OCI-LY3 (cell line): ENCODE results near the gene ALOX5.
"Not testable (repeated sequence)": the region's sequence is repeated elsewhere in the genome, so short reads cannot be mapped to it uniquely, and the experiment has no call there.

Experiments
- H2AFZ ChIP-seq: fragments of 200-600, 300-600 bp; shearing (Covaris generic); 2 replicates; pipeline ENCODE4 v1.6.0; 2014; ENCODE audit warnings: antibody characterized with exemption, low read depth, low read length
- H3K27ac ChIP-seq: fragments of 200-600, 300-600 bp; sonication (generic); 2 replicates; pipeline ENCODE4 v1.5.1; 2014; ENCODE audit warnings: mild to moderate bottlenecking, low read length, moderate library complexity, mixed read lengths
- H3K27me3 ChIP-seq: fragments of 200-600, 300-600 bp; sonication (generic); 2 replicates; pipeline ENCODE4 v1.6.1; 2014; ENCODE audit warnings: low read depth, low read length, mixed read lengths
- H3K36me3 ChIP-seq: fragments of 200-600, 300-600 bp; sonication (generic); replicated peaks from 2 replicates; pipeline ENCODE3; 2014; ENCODE audit warnings: low read depth, low read length, mixed read lengths
- H3K4me1 ChIP-seq: fragments of 300-600, 200-600 bp; sonication (generic); 2 replicates; pipeline ENCODE4 v1.6.1; 2014; ENCODE audit warnings: low read length, mixed read lengths
- H3K4me2 ChIP-seq: fragments of 200-600, 300-600 bp; sonication (generic); 2 replicates; pipeline ENCODE4 v1.6.1; 2014; ENCODE audit warnings: low read length, mixed read lengths
- H3K4me3 ChIP-seq: fragments of 300-600, 200-600 bp; sonication (generic); 2 replicates; pipeline ENCODE4 v1.5.1; 2014; ENCODE audit warnings: antibody characterized with exemption, mild to moderate bottlenecking, low read length, moderate library complexity
- H3K79me2 ChIP-seq: fragments of 300-600, 200-600 bp; shearing (Covaris generic); 2 replicates; pipeline ENCODE4 v1.6.1; 2014; ENCODE audit warnings: mild to moderate bottlenecking, low read length, mixed read lengths
- H3K9ac ChIP-seq: fragments of 300-600, 200-600 bp; shearing (Covaris generic); 2 replicates; pipeline ENCODE4 v1.6.0; 2014; ENCODE audit warnings: mild to moderate bottlenecking, low read length, moderate library complexity
- H3K9me3 ChIP-seq: fragments of 200-600, 300-600 bp; shearing (Covaris generic); 2 replicates; pipeline ENCODE4 v1.6.1; 2014; ENCODE audit warnings: low read length, mixed read lengths; ENCODE audit not compliant: insufficient read depth
- H4K20me1 ChIP-seq: fragments of 200-600, 300-600 bp; sonication (generic); 2 replicates; pipeline ENCODE4 v1.6.1; 2016; ENCODE audit warnings: low read length, mixed read lengths; ENCODE audit not compliant: insufficient read depth
- EZH2phosphoT487 ChIP-seq: fragments of 200-600 bp; shearing (Covaris generic); IDR thresholded peaks from 2 replicates; pipeline ENCODE4 v1.6.1; 2018; ENCODE audit warnings: antibody characterized with exemption, mixed run types, low read depth
- TF ChIP-seq, protein P1 (sequence below): fragments of 200-600, 300-600 bp; sonication (generic); IDR thresholded peaks from 2 replicates; pipeline ENCODE4 v1.5.1; 2014; ENCODE audit warnings: antibody characterized with exemption, low read length, low read depth

Gene ALOX5

DNA sequence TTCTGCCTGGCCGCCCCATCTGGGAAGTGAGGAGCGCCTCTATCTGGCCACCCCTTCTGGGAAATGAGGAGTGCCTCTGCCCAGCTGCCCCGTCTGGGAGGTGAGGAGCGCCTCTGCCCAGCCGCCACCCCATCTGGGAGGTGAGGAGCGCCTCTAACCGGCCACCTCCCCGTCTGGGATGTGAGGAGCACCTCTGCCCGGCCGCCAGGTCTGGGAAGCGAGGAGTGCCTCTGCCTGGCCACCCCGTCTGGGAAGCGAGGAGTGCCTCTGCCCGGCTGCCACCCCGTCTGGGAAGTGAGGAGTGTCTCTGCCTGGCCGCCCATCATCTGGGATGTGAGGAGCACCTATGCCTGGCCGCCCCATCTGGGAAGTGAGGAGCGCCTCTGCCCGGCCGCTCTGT is 26.6 kb upstream of the ALOX5 start:
- H3K4me2 ChIP-seq, H2AFZ ChIP-seq, H3K9ac ChIP-seq, H3K79me2 ChIP-seq, H3K4me3 ChIP-seq, H3K36me3 ChIP-seq, H3K27ac ChIP-seq, H3K27me3 ChIP-seq, H4K20me1 ChIP-seq, H3K9me3 ChIP-seq, H3K4me1 ChIP-seq: not testable (repeated sequence)

- H3K9ac ChIP-seq, H3K79me2 ChIP-seq, H3K4me3 ChIP-seq, H3K4me1 ChIP-seq, H3K4me2 ChIP-seq, H3K27ac ChIP-seq, H4K20me1 ChIP-seq, H3K9me3 ChIP-seq, H3K36me3 ChIP-seq, H2AFZ ChIP-seq, H3K27me3 ChIP-seq: not testable (repeated sequence)
These were observed 25.7 kb upstream of the ALOX5 start for GRCh38 chr10:45348196-45348765.

- Histone ChIP-seq H2AFZ (no peak overlapping the region), H3K4me2 (no peak overlapping the region), H3K36me3 (no peaks in the 10 kb centered on the region)
These were observed 20.8 kb upstream of the ALOX5 start for GRCh38 chr10:45353186-45353585.

GRCh38 chr10:45354261-45354660 is 19.8 kb upstream of the ALOX5 start:
- no peaks in the 10 kb centered on the region for H3K36me3 ChIP-seq
- no peak overlapping the region for H3K27ac ChIP-seq
- no peak overlapping the region for H3K4me3 ChIP-seq
- H2AFZ ChIP-seq: no peak overlapping the region
- H3K27me3 ChIP-seq: no peaks in the 10 kb centered on the region
- no peak overlapping the region for H3K4me2 ChIP-seq
- H3K9me3 ChIP-seq: no peaks in the 10 kb centered on the region
- H3K9ac ChIP-seq: no peak overlapping the region
- TF ChIP-seq, protein P1, sequence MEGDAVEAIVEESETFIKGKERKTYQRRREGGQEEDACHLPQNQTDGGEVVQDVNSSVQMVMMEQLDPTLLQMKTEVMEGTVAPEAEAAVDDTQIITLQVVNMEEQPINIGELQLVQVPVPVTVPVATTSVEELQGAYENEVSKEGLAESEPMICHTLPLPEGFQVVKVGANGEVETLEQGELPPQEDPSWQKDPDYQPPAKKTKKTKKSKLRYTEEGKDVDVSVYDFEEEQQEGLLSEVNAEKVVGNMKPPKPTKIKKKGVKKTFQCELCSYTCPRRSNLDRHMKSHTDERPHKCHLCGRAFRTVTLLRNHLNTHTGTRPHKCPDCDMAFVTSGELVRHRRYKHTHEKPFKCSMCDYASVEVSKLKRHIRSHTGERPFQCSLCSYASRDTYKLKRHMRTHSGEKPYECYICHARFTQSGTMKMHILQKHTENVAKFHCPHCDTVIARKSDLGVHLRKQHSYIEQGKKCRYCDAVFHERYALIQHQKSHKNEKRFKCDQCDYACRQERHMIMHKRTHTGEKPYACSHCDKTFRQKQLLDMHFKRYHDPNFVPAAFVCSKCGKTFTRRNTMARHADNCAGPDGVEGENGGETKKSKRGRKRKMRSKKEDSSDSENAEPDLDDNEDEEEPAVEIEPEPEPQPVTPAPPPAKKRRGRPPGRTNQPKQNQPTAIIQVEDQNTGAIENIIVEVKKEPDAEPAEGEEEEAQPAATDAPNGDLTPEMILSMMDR: no peak
- TF ChIP-seq EZH2phosphoT487: no peak
- no peaks in the 10 kb centered on the region for H4K20me1 ChIP-seq
- no peaks in the 10 kb centered on the region for H3K4me1 ChIP-seq
- no peaks in the 10 kb centered on the region for H3K79me2 ChIP-seq

More at GRCh38 chr10:45353186-45353585, 20.8 kb upstream of the ALOX5 start:
- H3K27me3 ChIP-seq: no peaks in the 10 kb centered on the region
- no peak overlapping the region for H3K27ac ChIP-seq
- H3K4me1 ChIP-seq: no peaks in the 10 kb centered on the region
- no peaks in the 10 kb centered on the region for H3K9me3 ChIP-seq
- no peak overlapping the region for H3K4me3 ChIP-seq
- H3K9ac ChIP-seq: no peak overlapping the region
- H3K79me2 ChIP-seq: no peaks in the 10 kb centered on the region
- TF ChIP-seq EZH2phosphoT487: no peak
- TF ChIP-seq, protein P1: no peak
- no peaks in the 10 kb centered on the region for H4K20me1 ChIP-seq

- Histone ChIP-seq H3K27me3 (no peaks in the 10 kb centered on the region), H3K4me2 (no peak overlapping the region), H3K9ac (no peak overlapping the region), H3K9me3 (no peaks in the 10 kb centered on the region), H3K4me3 (no peak overlapping the region), H4K20me1 (no peaks in the 10 kb centered on the region), H3K27ac (no peak overlapping the region), H2AFZ (no peak overlapping the region), H3K4me1 (no peaks in the 10 kb centered on the region), H3K36me3 (no peaks in the 10 kb centered on the region), H3K79me2 (no peaks in the 10 kb centered on the region)
- TF ChIP-seq EZH2phosphoT487: no peak
- TF ChIP-seq, protein P1: no peak
These were observed 18.5 kb upstream of the ALOX5 start for GRCh38 chr10:45355494-45355893.

GRCh38 chr10:45358961-45359360 is 15.1 kb upstream of the ALOX5 start:
- not testable (repeated sequence) for H3K4me1 ChIP-seq, H3K4me3 ChIP-seq, H2AFZ ChIP-seq, H3K36me3 ChIP-seq, H3K27me3 ChIP-seq, H3K4me2 ChIP-seq, H3K9me3 ChIP-seq, H3K79me2 ChIP-seq, H4K20me1 ChIP-seq, H3K27ac ChIP-seq, H3K9ac ChIP-seq

DNA sequence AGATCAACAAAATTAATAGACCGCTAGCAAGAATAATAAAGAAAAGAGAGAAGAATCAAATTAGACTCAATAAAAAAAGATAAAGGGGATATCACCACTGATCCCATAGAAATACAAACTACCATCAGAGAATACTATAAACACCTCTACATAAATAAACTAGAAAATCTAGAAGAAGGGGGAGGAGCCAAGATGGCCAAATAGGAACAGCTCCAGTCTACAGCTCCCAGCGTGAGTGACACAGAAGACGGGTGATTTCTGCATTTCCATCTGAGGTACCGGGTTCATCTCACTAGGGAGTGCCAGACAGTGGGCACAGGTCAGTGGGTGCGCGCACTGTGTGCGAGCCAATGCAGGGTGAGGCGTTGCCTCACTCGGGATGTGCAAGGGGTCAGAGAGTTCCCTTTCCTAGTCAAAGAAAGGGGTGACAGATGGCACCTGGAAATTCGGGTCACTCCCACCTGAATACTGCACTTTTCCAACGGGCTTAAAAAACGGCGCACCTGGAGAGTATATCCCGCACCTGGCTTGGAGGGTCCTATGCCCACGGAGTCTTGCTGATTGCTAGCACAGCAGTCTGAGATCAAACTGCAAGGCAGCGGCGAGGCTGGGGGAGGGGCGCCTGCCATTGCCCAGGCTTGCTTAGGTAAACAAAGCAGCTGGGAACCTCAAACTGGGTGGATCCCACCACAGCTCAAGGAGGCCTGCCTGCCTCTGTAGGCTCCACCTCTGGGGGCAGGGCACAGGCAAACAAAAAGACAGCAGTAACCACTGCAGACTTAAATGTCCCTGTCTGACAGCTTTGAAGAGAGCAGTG is 11.8 kb upstream of the ALOX5 start:
- H3K79me2 ChIP-seq, H3K27me3 ChIP-seq, H4K20me1 ChIP-seq, H3K9ac ChIP-seq, H3K9me3 ChIP-seq, H3K36me3 ChIP-seq, H2AFZ ChIP-seq, H3K27ac ChIP-seq, H3K4me3 ChIP-seq, H3K4me2 ChIP-seq, H3K4me1 ChIP-seq: not testable (repeated sequence)
